Daoy (cell line): ENCODE data around the gene CTCF. TPM values are rescaled to one million over a fixed set of nuclear protein-coding genes. Genes with fewer than 3 reads are reported as not detected.

Source experiments
- DNase-seq: peaks from one replicate; pipeline ENCODE4 v3.0.0-alpha.2; 2015; ENCODE audit warnings: low read depth
- total RNA-seq: library from RNA; depleted of rRNA; stranded (reverse); fragments of >200 nt; shearing (Covaris generic); gene quantifications from 2 replicates; pipeline ENCODE4 v1.2.3, GENCODE V29; 2014

The CTCF gene
- total RNA-seq, 1 experiment from 2014 or later: 30.8 TPM

DNA sequence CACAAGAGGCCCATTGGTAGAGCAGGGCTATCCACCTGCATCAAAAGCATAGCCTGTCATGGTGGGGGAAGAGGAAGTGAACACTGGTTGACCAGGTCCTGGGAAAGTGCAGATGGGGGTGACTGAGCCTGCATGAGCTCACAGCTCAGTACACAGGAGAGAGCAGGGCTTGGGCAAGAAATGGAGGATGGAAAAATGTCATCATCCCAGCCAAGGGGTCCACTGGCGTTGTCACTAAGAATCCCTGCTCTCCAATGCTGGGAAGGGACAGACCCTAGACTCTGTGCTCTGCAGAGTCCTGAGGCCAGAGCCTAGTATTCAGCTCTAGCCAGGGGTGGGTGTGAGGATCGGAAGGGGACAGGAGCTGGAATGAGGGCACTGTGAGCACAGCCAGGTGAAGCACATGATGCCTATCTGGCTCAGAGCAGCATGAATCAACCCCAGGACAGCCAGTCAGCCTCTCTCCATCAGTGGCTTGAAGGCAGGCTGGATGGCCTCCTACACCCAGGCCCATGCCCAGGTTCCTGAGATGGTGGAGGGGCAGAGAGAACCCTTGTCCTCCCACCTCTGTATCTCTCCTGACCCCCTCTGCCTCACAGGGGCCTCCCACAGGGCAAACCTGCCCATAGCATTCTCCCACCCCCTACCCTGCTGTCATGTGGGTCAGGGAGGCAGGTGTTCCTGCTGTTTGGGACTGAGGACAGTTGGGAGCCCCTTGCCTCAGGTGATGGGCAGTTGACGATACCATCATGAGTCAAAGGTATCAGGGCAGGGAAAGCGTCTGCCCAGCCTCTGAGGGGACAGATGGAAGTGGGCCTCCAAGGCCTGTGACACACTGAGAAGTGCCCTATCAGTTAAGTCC is 13.8 kb upstream of the CTCF start:
- DNase-seq: no peak

DNA sequence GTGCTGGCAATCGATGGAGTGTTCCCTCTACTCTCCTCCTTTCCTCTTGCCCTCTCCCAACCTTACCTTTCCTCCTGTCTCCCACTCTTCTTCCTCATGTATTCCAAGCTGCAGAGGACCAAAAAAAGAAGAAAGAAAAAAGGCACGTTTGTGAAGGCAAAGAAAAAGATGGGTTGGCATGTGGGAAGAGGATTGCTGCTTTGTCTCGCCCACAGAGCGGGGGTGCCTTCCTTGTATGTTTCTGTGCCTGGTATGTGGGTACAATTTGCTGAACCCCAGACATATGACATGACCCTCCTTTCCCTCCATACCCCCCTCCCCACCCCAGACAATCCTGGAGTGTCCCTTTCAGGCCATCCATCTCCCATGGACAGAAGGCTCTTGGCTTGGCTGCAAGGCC is 13.1 kb upstream of the CTCF start:
- no peak for DNase-seq

- no peak for DNase-seq
These were observed 12.4 kb upstream of the CTCF start for GRCh38 chr16:67549936-67550335.

- no peak for DNase-seq
These were observed 11.2 kb upstream of the CTCF start for GRCh38 chr16:67551091-67551490.

GRCh38 chr16:67551972-67552371 is 10.4 kb upstream of the CTCF start:
- DNase-seq: no peak

DNA sequence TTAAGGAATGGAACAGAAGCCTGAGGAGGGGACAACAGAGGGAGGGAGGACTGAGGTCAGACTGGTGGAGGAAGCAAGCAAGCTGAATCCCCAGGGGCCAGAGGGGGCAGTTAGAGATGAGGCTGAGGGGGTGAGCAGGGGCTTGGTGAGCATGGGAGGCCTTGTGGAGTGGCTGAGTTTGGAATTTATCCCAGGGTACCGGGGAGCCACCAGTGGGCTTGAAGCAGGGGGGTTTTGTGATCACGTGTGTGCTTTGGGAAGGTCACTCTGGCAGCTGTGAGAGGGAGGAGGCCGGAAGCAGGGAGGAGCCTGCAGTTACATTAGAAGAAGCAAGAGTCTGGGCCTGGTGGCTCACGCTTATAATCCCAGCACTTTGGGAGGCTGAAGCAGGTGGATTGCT is 9.8 kb upstream of the CTCF start:
- DNase-seq: no peak

GRCh38 chr16:67555795-67556212 is 6.5 kb upstream of the CTCF start:
- peak; percentile 50 for DNase-seq

- DNase-seq: no peak
These were observed 3.5 kb upstream of the CTCF start for GRCh38 chr16:67558859-67559258.

DNA sequence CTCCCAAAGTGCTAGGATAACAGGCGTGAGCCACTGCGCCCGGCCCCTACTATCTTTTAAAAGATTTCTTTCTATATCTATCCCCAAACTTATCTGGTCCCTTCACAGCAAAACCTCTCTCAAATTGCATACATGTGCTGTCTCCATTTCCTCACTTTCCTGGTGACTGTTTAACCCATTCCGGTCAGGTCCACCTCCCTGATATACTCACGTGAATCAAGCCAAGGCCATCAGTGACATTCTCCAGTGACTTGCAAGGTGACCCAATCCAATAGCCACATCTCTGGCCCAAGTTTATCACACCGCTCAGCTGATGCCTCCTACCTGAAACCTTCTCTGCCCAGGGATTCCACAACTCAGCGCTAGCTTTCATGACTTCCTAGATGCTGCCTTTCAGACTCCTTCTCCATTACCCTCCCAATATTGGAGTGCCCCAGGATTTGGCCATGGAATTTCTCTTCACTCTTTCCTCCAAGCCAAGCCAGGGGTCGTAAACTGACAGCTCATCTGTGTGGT is 1.4 kb upstream of the CTCF start:
- DNase-seq: no peak

DNA sequence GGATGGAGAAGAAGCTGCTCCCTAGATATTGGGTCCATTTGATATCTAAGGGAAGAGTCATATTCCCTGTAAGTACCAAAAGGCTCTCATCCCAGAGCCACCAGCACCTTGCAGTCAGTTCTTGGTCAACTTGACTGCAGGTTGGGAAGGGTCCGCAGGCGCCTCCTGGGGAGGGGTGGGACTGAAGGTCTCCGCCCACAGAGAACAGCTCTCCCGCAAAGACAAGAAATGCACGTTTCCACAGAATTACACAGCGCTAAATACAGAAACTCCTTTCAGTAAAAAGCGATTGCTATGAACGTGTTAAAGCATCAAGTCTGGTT is 864 bp upstream of the CTCF start:
- no peak for DNase-seq

DNA sequence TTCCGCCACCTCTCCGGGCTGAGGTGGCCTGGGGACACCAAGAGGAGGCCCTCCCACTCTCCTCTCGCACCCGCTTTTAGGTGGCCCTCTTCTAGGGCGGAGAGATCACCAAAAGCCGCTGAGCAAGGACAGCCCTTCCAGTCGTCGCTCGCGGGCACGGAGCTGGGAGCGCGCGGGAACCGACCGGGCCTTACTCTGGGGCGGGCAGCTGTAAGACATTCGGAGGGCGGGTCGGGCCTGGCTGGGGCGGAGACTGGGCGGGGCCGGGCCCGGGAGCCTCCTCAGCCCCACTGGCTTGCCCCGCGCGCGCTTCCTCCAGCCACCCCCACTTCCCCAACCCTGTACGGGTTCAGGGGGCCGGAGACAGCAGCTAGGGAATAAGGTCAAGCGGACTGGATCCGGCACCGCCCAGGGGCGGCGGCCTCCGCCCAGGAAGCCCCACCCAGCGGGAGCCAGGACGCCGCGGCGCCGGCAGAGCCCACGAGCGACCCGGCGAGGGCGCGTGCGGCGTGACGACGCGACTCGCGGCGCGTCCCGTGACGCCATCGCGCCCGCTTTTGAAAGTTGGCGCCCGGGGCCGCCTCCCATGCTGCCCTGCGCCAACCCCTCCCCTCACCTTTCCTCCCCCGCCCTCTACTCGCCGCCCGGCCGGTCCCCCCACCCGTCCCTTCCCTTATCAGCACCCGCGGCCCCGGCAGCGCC is 351 bp upstream of the CTCF start:
- DNase-seq: peak; percentile 98

GRCh38 chr16:67562918-67563707 is 787 bp downstream of the CTCF start:
- peak; percentile 58 for DNase-seq

- DNase-seq: no peak
These were observed 1.6 kb downstream of the CTCF start for GRCh38 chr16:67563708-67564468.

GRCh38 chr16:67565470-67566100 is 3.3 kb downstream of the CTCF start:
- DNase-seq: no peak

GRCh38 chr16:67571464-67571863 is 9.1 kb downstream of the CTCF start:
- DNase-seq: no peak

DNA sequence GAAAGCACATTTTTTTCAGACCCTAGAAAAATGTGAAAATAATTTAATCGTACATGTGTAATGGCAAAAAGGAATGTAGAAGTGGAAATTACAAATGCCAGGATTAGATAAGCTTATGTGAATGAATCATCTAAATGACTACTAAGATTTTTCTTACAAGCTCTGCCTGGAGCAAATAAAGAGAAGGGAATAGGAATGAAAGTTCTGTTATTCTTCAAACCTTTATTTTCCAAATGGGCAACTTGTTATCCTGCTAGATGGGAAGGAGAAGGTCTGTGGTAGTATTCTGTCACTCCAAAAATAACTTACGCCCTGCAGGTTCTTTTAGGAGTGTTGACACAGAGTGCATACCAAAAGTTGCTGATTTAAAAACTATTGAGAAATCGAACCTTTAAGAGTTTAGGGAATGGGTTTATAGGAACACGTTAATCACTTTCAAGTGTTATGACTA is 9.7 kb downstream of the CTCF start:
- no peak for DNase-seq

GRCh38 chr16:67579686-67580085 is 17.4 kb downstream of the CTCF start:
- no peak for DNase-seq

- DNase-seq: no peak
These were observed 17.9 kb downstream of the CTCF start for GRCh38 chr16:67580202-67580601.

GRCh38 chr16:67593288-67593687 is 31.0 kb downstream of the CTCF start:
- no peak for DNase-seq

GRCh38 chr16:67593701-67594100 is 31.4 kb downstream of the CTCF start:
- no peak for DNase-seq
